ENCODE data around the gene XRCC5.

Gene XRCC5

GRCh38 chr2:216084547-216084946 is 24.6 kb upstream of the XRCC5 start:
- no peak for TF ChIP-seq CTCF (IDR thresholded peaks at IDR 0.05; ENCODE audit: borderline replicate concordance, insufficient read depth, low read depth, low read length)
- no peak overlapping the region for H3K4me3 ChIP-seq (ENCODE audit: low read depth, low read length)

DNA sequence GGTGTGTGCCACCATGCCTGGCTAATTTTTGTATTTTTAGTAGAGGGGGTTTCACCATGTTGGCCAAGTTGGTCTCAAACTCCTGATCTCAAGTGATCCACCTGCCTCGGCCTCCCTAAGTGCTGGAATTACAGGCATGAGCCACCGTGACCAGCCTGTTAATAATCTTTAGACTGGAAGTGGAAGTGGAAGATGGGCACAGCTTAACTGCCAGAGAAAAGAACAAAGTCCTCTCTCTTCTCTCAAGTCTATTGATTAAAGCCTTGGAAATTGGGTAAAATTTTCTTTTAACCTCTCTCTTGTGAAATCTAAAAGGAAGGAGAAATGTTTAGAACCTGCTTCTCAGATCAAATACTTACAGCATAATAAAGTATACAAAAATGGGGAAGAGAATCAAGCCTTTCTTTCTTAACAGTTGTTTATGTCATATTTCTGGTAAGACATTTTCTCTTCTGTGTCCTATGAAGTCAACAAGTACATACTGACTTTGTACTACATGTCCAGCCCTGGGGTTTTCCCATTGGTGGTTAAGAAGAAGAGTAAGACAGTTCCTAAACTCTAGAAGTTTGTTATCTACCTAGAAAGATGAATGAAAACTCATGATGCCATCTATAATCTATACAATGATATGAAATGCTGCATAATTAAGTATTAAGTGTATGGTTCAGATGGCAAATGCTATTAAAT is 22.8 kb upstream of the XRCC5 start:
- no peak overlapping the region for H3K4me3 ChIP-seq (ENCODE audit: low read depth, low read length)
- TF ChIP-seq CTCF (IDR thresholded peaks at IDR 0.05; ENCODE audit: borderline replicate concordance, insufficient read depth, low read depth, low read length) = no peak

GRCh38 chr2:216090369-216090786 is 18.8 kb upstream of the XRCC5 start:
- no peak for TF ChIP-seq CTCF (IDR thresholded peaks at IDR 0.05; ENCODE audit: borderline replicate concordance, insufficient read depth, low read depth, low read length)
- H3K4me3 ChIP-seq (ENCODE audit: low read depth, low read length) = no peak overlapping the region

DNA sequence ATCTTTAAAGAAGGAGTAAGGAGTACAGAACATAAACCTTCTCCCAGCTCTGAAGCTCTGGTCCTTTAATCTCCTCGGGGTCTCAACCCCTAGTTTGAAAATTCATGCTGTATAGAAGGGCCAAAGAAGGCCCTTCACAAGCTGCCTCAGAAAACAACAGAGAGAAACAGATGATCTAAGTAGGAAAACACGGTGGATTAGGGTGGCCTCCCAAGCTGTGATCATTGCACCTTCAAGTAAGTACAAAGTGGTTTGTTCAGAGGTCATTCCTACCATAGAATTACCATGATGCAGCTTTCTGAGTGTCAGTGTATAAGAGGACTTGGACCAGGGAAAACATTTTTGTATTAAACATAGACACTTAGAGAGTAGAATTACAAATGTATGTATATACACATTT is 16.5 kb upstream of the XRCC5 start:
- H3K4me3 ChIP-seq (ENCODE audit: low read depth, low read length) = no peak overlapping the region
- TF ChIP-seq CTCF (IDR thresholded peaks at IDR 0.05; ENCODE audit: borderline replicate concordance, insufficient read depth, low read depth, low read length) = no peak

GRCh38 chr2:216094701-216095100 is 14.4 kb upstream of the XRCC5 start:
- TF ChIP-seq CTCF (IDR thresholded peaks at IDR 0.05; ENCODE audit: borderline replicate concordance, insufficient read depth, low read depth, low read length) = no peak

DNA sequence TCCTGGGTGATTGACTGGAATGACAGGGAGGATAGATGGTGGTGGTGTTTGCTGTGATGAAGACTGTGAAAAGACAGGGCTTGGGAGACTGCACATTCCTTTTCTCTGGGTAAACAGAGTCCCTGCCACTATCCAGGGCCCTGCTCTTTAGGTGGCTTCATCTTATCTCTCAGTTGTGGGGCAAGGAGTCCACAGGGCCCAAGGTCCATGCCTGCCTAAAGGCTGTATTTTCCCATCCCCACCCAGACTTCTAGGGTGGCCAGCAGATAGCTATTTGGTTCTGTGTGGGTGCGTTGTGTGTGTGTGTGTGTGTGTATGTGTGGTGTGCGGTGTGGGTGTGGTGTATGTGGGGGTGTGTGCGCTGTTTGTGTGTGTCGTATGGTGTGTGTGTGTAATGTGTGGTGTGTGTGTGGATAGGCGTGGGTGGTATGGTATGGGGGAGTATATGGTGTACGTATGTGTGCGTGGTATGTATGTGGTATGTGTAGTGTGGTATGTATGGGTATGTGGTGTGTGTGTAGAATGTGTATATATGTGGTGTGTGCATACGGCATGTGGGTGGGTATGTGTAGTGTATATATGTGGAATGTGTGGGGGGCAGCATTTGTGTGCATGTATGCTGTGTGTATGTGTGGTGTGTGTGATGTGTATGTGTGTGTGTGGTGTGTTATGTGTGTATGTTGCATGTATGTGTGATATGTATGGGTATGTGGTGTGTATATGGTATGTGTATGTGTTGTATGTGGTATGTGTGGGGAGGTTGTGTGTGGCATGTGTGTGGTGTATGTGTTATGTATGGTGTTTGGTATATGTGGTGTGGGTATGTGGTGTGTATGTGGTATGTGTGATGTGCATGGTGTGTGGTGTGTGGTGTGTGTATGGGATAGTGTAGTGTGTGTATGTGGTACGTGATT is 10.5 kb upstream of the XRCC5 start:
- TF ChIP-seq CTCF (IDR thresholded peaks at IDR 0.05; ENCODE audit: borderline replicate concordance, insufficient read depth, low read depth, low read length) = no peak
- no peak overlapping the region for H3K4me3 ChIP-seq (ENCODE audit: low read depth, low read length)

More at GRCh38 chr2:216094701-216095100, 14.4 kb upstream of the XRCC5 start:
- H3K4me3 ChIP-seq (ENCODE audit: low read depth, low read length) = no peak overlapping the region
